ENCODE data around the gene DIP2C. TPM values are rescaled to one million over a fixed set of nuclear protein-coding genes. Genes with fewer than 3 reads are reported as not detected.
A peak's percentile ranks its signal among the peaks of the same experiment; 100 is the strongest.

The DIP2C gene
- total RNA-seq, 4 donors from 2014 or later = 13.4 to 32.0 (median 18.4) TPM

DNA sequence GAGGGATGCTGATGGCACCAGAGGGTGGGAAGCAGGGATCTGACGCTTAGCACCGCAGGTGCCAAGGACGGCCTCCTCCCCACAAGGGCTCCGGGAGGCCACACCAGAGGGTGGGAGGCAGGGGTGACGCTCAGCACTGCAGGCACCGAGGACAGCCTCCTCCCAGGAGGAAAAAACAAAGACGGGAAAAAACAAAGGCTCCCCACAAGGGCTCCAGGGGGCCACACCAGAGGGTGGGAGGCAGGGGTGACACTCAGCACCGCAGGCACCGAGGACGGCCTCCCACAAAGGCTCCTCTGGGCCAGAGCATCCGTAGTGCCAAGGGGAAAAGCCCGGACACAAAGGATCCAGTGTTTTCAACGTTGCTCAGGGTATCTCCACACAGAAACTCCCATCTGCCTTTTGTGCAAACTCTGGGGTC lies 25.6 kb downstream of the DIP2C start:
- Histone ChIP-seq H3K9me3 (no peaks in the 10 kb centered on the region), H3K27ac (peak overlapping the region; percentile 64 to 82 (median 81)), H3K36me3 (no peaks in the 10 kb centered on the region), H3K4me3 (no peak overlapping the region), H3K27me3 (no peaks in the 10 kb centered on the region), H3K4me1 (peaks cover 20 to 42% (median 37%) of the 10 kb centered on the region in 4 donors)
- WGBS, 2 donors (ENCODE audit: low coverage in 1 of 2) = 74 to 86% methylated on average over 7 to 13 of the region's 13 CpGs
- intact Hi-C loops (cut with DNase I; ENCODE audit: low total_unique reads) = no loop called here
- peak; percentile 6 for DNase-seq
- in situ Hi-C loops (cut with MboI; ENCODE audit: low pct_ligation_motif_present in 1 of 4, low pct_unique_long_range_greater_than_20kb in 1 of 4, low sequenced_read_pairs in 3 of 4) = no loop called here
- no peak for TF ChIP-seq POLR2AphosphoS5 (IDR thresholded peaks at IDR 0.05)
- TF ChIP-seq CTCF (IDR thresholded peaks at IDR 0.05) = no peak
- TF ChIP-seq EP300 (IDR thresholded peaks at IDR 0.05; ENCODE audit: low read depth) = no peak
- TF ChIP-seq POLR2A (IDR thresholded peaks at IDR 0.05) = no peak

DNA sequence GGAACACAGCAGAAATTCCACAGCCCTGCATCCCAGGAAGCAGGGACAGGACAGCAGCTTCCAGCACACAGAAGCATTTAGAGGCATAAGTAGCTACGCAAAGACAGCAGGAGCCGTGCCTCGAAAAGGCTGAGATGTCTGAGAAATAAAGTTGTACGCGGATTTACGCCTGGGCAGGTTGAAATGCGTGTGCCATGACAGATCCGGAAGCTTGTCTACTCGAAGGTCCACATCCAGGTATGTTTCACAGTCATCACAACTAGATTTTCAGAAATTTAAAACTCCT lies 26.1 kb downstream of the DIP2C start:
- no peak for DNase-seq
- TF ChIP-seq CTCF (IDR thresholded peaks at IDR 0.05) = no peak
- no peak for TF ChIP-seq POLR2A (IDR thresholded peaks at IDR 0.05)
- TF ChIP-seq EP300 (IDR thresholded peaks at IDR 0.05; ENCODE audit: low read depth) = no peak
- Histone ChIP-seq H3K4me1 (peaks cover 20 to 42% (median 36%) of the 10 kb centered on the region in 4 donors), H3K27me3 (no peaks in the 10 kb centered on the region), H3K36me3 (no peaks in the 10 kb centered on the region), H3K4me3 (no peak overlapping the region), H3K27ac (peak overlapping the region; percentile 64 to 82 (median 81)), H3K9me3 (no peaks in the 10 kb centered on the region)
- intact Hi-C loops (cut with DNase I; ENCODE audit: low total_unique reads) = no loop called here
- in situ Hi-C loops (cut with MboI; ENCODE audit: low pct_ligation_motif_present in 1 of 4, low pct_unique_long_range_greater_than_20kb in 1 of 4, low sequenced_read_pairs in 3 of 4) = no loop called here
- WGBS, 2 donors (ENCODE audit: low coverage in 1 of 2) = 89 to 92% methylated on average over 4 to 9 of the region's 9 CpGs

GRCh38 chr10:662686-663465 lies 26.6 kb downstream of the DIP2C start:
- Histone ChIP-seq H3K4me1 (peaks cover 20 to 42% (median 36%) of the 10 kb centered on the region in 4 donors), H3K36me3 (no peaks in the 10 kb centered on the region), H3K9me3 (no peaks in the 10 kb centered on the region), H3K27me3 (no peaks in the 10 kb centered on the region), H3K27ac (peak overlapping the region; percentile 64 to 82 (median 81)), H3K4me3 (no peak overlapping the region)
- intact Hi-C loops (cut with DNase I; ENCODE audit: low total_unique reads) (no loop called here), in situ Hi-C loops (cut with MboI; ENCODE audit: low pct_ligation_motif_present in 1 of 4, low pct_unique_long_range_greater_than_20kb in 1 of 4, low sequenced_read_pairs in 3 of 4) (no loop called here)
- peak; percentile 21 for DNase-seq
- 22 to 46% methylated on average over 6 to 11 of the region's 11 CpGs for WGBS, 2 donors (ENCODE audit: low coverage in 1 of 2)
- no peak for TF ChIP-seq POLR2AphosphoS5 (IDR thresholded peaks at IDR 0.05)
- no peak for TF ChIP-seq CTCF (IDR thresholded peaks at IDR 0.05)
- no peak for TF ChIP-seq POLR2A (IDR thresholded peaks at IDR 0.05)
- TF ChIP-seq EP300 (IDR thresholded peaks at IDR 0.05; ENCODE audit: low read depth) = no peak

- H3K36me3 ChIP-seq = no peaks in the 10 kb centered on the region
- intact Hi-C loops (cut with DNase I; ENCODE audit: low total_unique reads) (no loop called here), in situ Hi-C loops (cut with MboI; ENCODE audit: low pct_ligation_motif_present in 1 of 4, low pct_unique_long_range_greater_than_20kb in 1 of 4, low sequenced_read_pairs in 3 of 4) (no loop called here)
- H3K4me3 ChIP-seq = no peak overlapping the region
- H3K27me3 ChIP-seq = no peaks in the 10 kb centered on the region
- TF ChIP-seq POLR2A (IDR thresholded peaks at IDR 0.05) (no peak), CTCF (IDR thresholded peaks at IDR 0.05) (no peak), POLR2AphosphoS5 (IDR thresholded peaks at IDR 0.05) (no peak)
- no peaks in the 10 kb centered on the region for H3K9me3 ChIP-seq
- WGBS, 2 donors (ENCODE audit: low coverage in 1 of 2) = 75 to 86% methylated on average over 3 to 9 of the region's 9 CpGs
- peaks cover 20 to 42% (median 36%) of the 10 kb centered on the region in 4 donors for H3K4me1 ChIP-seq
- peak; percentile 8 for DNase-seq
- peak overlapping the region; percentile 71 to 82 (median 81) for H3K27ac ChIP-seq
Measured at GRCh38 chr10:662223-662605, 27.3 kb downstream of the DIP2C start.

All from transverse colon (tissue), 4 donors.